HEK293 (cell line): Measurements from ENCODE around the gene TRAPPC10.

Experiments
- CTCF ChIA-PET: fragments of 350-600 bp; formaldehyde crosslinking; extraction: SDS; loops from one replicate; lab custom pipeline; 2021; ENCODE audit warnings: antibody characterized with exemption; lab: Yijun Ruan, JAX
- POLR2A ChIA-PET: fragments of 300-600 bp; formaldehyde crosslinking; extraction: SDS; loops from one replicate; lab custom pipeline; 2020; ENCODE audit warnings: antibody characterized with exemption, inconsistent platforms; lab: Yijun Ruan, JAX
- H3K27ac ChIP-seq: fragments of 200-500 bp; sonication (Bioruptor generic); 2 replicates; pipeline ENCODE4 v1.5.1; 2014; ENCODE audit warnings: low read depth, low read length, control low read depth, inconsistent platforms; ENCODE audit errors: extremely low read depth
- H3K36me3 ChIP-seq, 2 experiments: fragments of 200-500 bp in 1 of 2; sonication (Bioruptor generic) in 1 of 2; 1 replicate in 1 of 2; 2 replicates in 1 of 2; pipeline ENCODE4 v1.5.1; 2014 to 2017; ENCODE audit warnings: inconsistent platforms in 2 of 2, low read length in 2 of 2; ENCODE audit not compliant: control insufficient read depth in 2 of 2, insufficient read depth in 1 of 2
- H3K4me1 ChIP-seq: fragments of 200-500 bp; sonication (Bioruptor generic); 2 replicates; pipeline ENCODE4 v1.5.1; 2014; ENCODE audit warnings: mild to moderate bottlenecking, low read length, inconsistent platforms; ENCODE audit not compliant: control insufficient read depth, insufficient read depth
- H3K4me3 ChIP-seq: 2 replicates; pipeline ENCODE4 v1.5.1; 2011; ENCODE audit warnings: low read depth, mild to moderate bottlenecking, control low read depth, low read length, moderate library complexity
- H3K9me3 ChIP-seq: fragments of 200-500 bp; sonication (Bioruptor generic); 2 replicates; pipeline ENCODE4 v1.5.1; 2014; ENCODE audit warnings: low read depth, low read length, inconsistent platforms; ENCODE audit not compliant: control insufficient read depth, insufficient read depth
- EGR2 ChIP-seq: fragments of 450-650 bp; formaldehyde crosslinking; IDR thresholded peaks from 2 replicates; pipeline ENCODE4 v1.5.1; 2016; ENCODE audit warnings: low read depth, missing biosample characterization, missing genetic modification characterization
- GLI2 ChIP-seq: fragments of 450-650 bp; formaldehyde crosslinking; IDR thresholded peaks from 2 replicates; pipeline ENCODE4; 2017; ENCODE audit warnings: missing biosample characterization, missing genetic modification characterization, low read depth, borderline replicate concordance
- OSR2 ChIP-seq: fragments of 450-650 bp; formaldehyde crosslinking; IDR thresholded peaks from 2 replicates; pipeline ENCODE4 v1.5.1; 2016; ENCODE audit warnings: missing biosample characterization, missing genetic modification characterization
- PATZ1 ChIP-seq: fragments of 450-650 bp; formaldehyde crosslinking; IDR thresholded peaks from 2 replicates; pipeline ENCODE4 v1.5.1; 2016; ENCODE audit warnings: missing biosample characterization, missing genetic modification characterization
- RBAK ChIP-seq: fragments of 450-650 bp; formaldehyde crosslinking; IDR thresholded peaks from 2 replicates; pipeline ENCODE4 v1.5.1; 2016; ENCODE audit warnings: missing biosample characterization, missing genetic modification characterization
- SCRT2 ChIP-seq: fragments of 450-650 bp; formaldehyde crosslinking; IDR thresholded peaks from 2 replicates; pipeline ENCODE4 v1.5.1; 2016; ENCODE audit warnings: missing biosample characterization, missing genetic modification characterization
- TSHZ1 ChIP-seq: fragments of 450-650 bp; formaldehyde crosslinking; IDR thresholded peaks from 2 replicates; pipeline ENCODE4 v1.5.1; 2016; ENCODE audit warnings: missing biosample characterization, missing genetic modification characterization, borderline replicate concordance
- ZBTB49 ChIP-seq: fragments of 450-650 bp; formaldehyde crosslinking; IDR thresholded peaks from 2 replicates; pipeline ENCODE4 v1.5.1; 2016; ENCODE audit warnings: missing biosample characterization, missing genetic modification characterization, low read depth
- ZFHX2 ChIP-seq: fragments of 450-650 bp; formaldehyde crosslinking; conservative IDR thresholded peaks from 2 replicates; pipeline ENCODE4 v1.5.1; 2016; ENCODE audit warnings: missing biosample characterization, missing genetic modification characterization
- ZNF146 ChIP-seq: fragments of 450-650 bp; formaldehyde crosslinking; IDR thresholded peaks from 2 replicates; pipeline ENCODE4 v1.5.1; 2016; ENCODE audit warnings: missing biosample characterization, missing genetic modification characterization
- ZNF155 ChIP-seq: fragments of 450-650 bp; formaldehyde crosslinking; IDR thresholded peaks from 2 replicates; pipeline ENCODE4 v1.5.1; 2016; ENCODE audit warnings: missing biosample characterization, missing genetic modification characterization
- ZNF266 ChIP-seq: fragments of 450-650 bp; formaldehyde crosslinking; IDR thresholded peaks from 2 replicates; pipeline ENCODE4 v1.5.1; 2016; ENCODE audit warnings: missing biosample characterization, missing genetic modification characterization, low read depth
- ZNF324 ChIP-seq: fragments of 450-650 bp; formaldehyde crosslinking; IDR thresholded peaks from 2 replicates; pipeline ENCODE4 v1.5.1; 2016; ENCODE audit warnings: missing biosample characterization, missing genetic modification characterization
- ZNF391 ChIP-seq: fragments of 450-650 bp; formaldehyde crosslinking; IDR thresholded peaks from 2 replicates; pipeline ENCODE4 v1.5.1; 2016; ENCODE audit warnings: low read depth, missing biosample characterization, missing genetic modification characterization, borderline replicate concordance
- ZNF473 ChIP-seq: fragments of 450-650 bp; formaldehyde crosslinking; IDR thresholded peaks from 2 replicates; pipeline ENCODE4 v1.5.1; 2017; ENCODE audit warnings: missing biosample characterization, missing genetic modification characterization
- ZNF677 ChIP-seq: fragments of 450-650 bp; IDR thresholded peaks from 2 replicates; pipeline ENCODE4 v1.5.0; 2018; ENCODE audit warnings: missing biosample characterization, mild to moderate bottlenecking, missing genetic modification characterization, moderate library complexity
- ZNF76 ChIP-seq: fragments of 450-650 bp; formaldehyde crosslinking; IDR thresholded peaks from 2 replicates; pipeline ENCODE4; 2016; ENCODE audit warnings: low read depth, missing biosample characterization, missing genetic modification characterization, borderline replicate concordance
- ZNF777 ChIP-seq: fragments of 450-650 bp; formaldehyde crosslinking; IDR thresholded peaks from 2 replicates; pipeline ENCODE4 v1.5.1; 2017; ENCODE audit warnings: missing biosample characterization, missing genetic modification characterization, borderline replicate concordance
- ZNF785 ChIP-seq: fragments of 450-650 bp; formaldehyde crosslinking; IDR thresholded peaks from 2 replicates; pipeline ENCODE4 v1.5.1; 2016; ENCODE audit warnings: missing biosample characterization, missing genetic modification characterization
- ZNF837 ChIP-seq: fragments of 450-650 bp; formaldehyde crosslinking; IDR thresholded peaks from 2 replicates; pipeline ENCODE4 v1.5.1; 2016; ENCODE audit warnings: missing biosample characterization, missing genetic modification characterization
- ZSCAN16 ChIP-seq: fragments of 450-650 bp; formaldehyde crosslinking; IDR thresholded peaks from 2 replicates; pipeline ENCODE4 v1.5.1; 2016; ENCODE audit warnings: missing biosample characterization, missing genetic modification characterization
- ZSCAN18 ChIP-seq: fragments of 450-650 bp; formaldehyde crosslinking; IDR thresholded peaks from 2 replicates; pipeline ENCODE4 v1.5.1; 2016; ENCODE audit warnings: missing biosample characterization, missing genetic modification characterization
- ZXDB ChIP-seq: fragments of 450-650 bp; formaldehyde crosslinking; IDR thresholded peaks from 2 replicates; pipeline ENCODE4 v1.5.1; 2016; ENCODE audit warnings: missing biosample characterization, missing genetic modification characterization

TRAPPC10 gene

GRCh38 chr21:44029460-44030087, 17.5 kb downstream of the TRAPPC10 start:
- TF ChIP-seq SCRT2 (tag by site-specific recombination), result peak; percentile 62
- TF ChIP-seq ZSCAN16 (tag by site-specific recombination), result no peak
- H3K9me3 ChIP-seq, result no peaks in the 10 kb centered on the region
- H3K36me3 ChIP-seq, result peaks cover 10 to 15% of the 10 kb centered on the region in 2 experiments; a peak in 2 of 3 replicates
- no peak overlapping the region for H3K4me3 ChIP-seq
- ChIA-PET POLR2A (no interaction called here), CTCF (interaction anchor here (0.6 kb wide), 1 partner anchor 147 kb away, joined by 3 read pairs; no protein-coding TSS in a partner anchor)
- H3K27ac ChIP-seq, result no peak overlapping the region
- peaks cover 27% of the 10 kb centered on the region for H3K4me1 ChIP-seq

- TF ChIP-seq ZNF266 (no peak), ZNF391 (no peak), EGR2 (tag by site-specific recombination) (peak; percentile 66), TSHZ1 (tag by site-specific recombination) (no peak), ZFHX2 (peak; percentile 51), ZXDB (tag by site-specific recombination) (no peak)
- Histone ChIP-seq H3K4me3 (no peak overlapping the region), H3K4me1 (no peaks in the 10 kb centered on the region), H3K27ac (no peak overlapping the region), H3K36me3 (peaks cover 30 to 60% of the 10 kb centered on the region in 2 experiments), H3K9me3 (no peaks in the 10 kb centered on the region)
- POLR2A ChIA-PET, result interaction anchor here (0.6 kb wide), 1 partner anchor 14 kb away, joined by 3 read pairs; no protein-coding TSS in a partner anchor
- CTCF ChIA-PET, result no interaction called here
Measured at GRCh38 chr21:44035244-44035643, 23.1 kb downstream of the TRAPPC10 start.

GRCh38 chr21:44038063-44038462, 26.0 kb downstream of the TRAPPC10 start:
- H3K27ac ChIP-seq, result no peak overlapping the region
- CTCF ChIA-PET, result interaction anchor here (0.6 to 1.3 kb wide), 3 partner anchors 13 to 21 kb away, joined by 3 to 4 read pairs (median 3); no protein-coding TSS in a partner anchor
- no peaks in the 10 kb centered on the region for H3K9me3 ChIP-seq
- POLR2A ChIA-PET, result no interaction called here
- H3K36me3 ChIP-seq, result peaks cover 36 to 53% of the 10 kb centered on the region in 2 experiments
- no peaks in the 10 kb centered on the region for H3K4me1 ChIP-seq
- H3K4me3 ChIP-seq, result no peak overlapping the region
- no peak for TF ChIP-seq ZNF677 (tag by site-specific recombination)
- TF ChIP-seq ZNF146 (tag by site-specific recombination), result no peak
- TF ChIP-seq ZNF76, result no peak
- no peak for TF ChIP-seq ZNF155 (tag by site-specific recombination)
- no peak for TF ChIP-seq RBAK (tag by site-specific recombination)
- no peak for TF ChIP-seq OSR2 (tag by site-specific recombination)
- TF ChIP-seq ZXDB (tag by site-specific recombination), result no peak
- TF ChIP-seq GLI2 (tag by site-specific recombination), result no peak
- TF ChIP-seq ZNF777 (tag by site-specific recombination), result no peak
- TF ChIP-seq PATZ1 (tag by site-specific recombination), result no peak
- no peak for TF ChIP-seq ZBTB49 (tag by site-specific recombination)
- no peak for TF ChIP-seq ZNF785 (tag by site-specific recombination)
- no peak for TF ChIP-seq ZNF324 (tag by site-specific recombination)
- TF ChIP-seq ZSCAN18, result no peak
- TF ChIP-seq ZNF837 (tag by site-specific recombination), result no peak
- no peak for TF ChIP-seq ZNF473 (tag by site-specific recombination)
